ENCODE data around the gene ABCC4.
"Not testable (repeated sequence)": the region's sequence is repeated elsewhere in the genome, so short reads cannot be mapped to it uniquely, and the experiment has no call there.

DNA sequence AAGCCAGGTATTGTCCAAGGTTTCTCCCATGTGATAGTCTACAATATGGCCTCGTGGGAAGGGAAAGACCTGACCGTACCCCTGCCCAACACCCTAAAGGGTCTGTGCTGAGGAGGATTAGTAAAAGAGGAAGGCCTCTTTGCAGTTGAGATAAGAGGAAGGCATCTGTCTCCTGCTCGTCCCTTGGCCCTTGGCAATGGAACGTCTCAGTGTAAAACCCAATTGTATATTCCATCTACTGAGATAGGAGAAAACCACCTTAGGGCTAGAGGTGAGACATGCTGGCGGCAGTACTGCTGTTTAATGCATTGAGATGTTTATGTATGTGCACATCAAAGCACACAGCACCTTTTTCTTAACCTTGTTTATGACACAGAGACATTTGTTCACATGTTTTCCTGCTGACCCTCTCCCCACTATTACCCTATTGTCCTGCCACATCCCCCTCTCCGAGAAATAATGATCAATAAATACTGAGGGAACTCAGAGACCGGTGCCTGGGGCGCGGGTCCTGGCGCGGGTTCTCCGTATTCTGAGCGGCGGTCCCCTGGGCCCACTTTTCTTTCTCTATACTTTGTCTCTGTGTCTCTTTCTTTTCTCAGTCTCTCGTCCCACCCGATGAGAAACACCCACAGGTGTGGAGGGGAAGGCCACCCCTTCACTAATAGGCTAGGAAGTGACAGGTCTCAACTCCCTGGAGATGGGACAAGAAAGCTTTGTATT, 32.7 kb downstream of the ABCC4 start:
- TF ChIP-seq SUZ12 (IDR thresholded peaks at IDR 0.05); ZNF384 (IDR thresholded peaks at IDR 0.05); BHLHE40 (IDR thresholded peaks at IDR 0.05; ENCODE audit: borderline replicate concordance); NFRKB (IDR thresholded peaks at IDR 0.05); FOXA1 (IDR thresholded peaks at IDR 0.05); ELF4 (IDR thresholded peaks at IDR 0.05); SP1 (IDR thresholded peaks at IDR 0.05); CTBP1 (IDR thresholded peaks at IDR 0.05; ENCODE audit: borderline replicate concordance); LEF1 (IDR thresholded peaks at IDR 0.05; ENCODE audit: borderline replicate concordance); HDGF (IDR thresholded peaks at IDR 0.05; ENCODE audit: borderline replicate concordance); ARNT (IDR thresholded peaks at IDR 0.05); FOXM1 (IDR thresholded peaks at IDR 0.05; ENCODE audit: borderline replicate concordance); FOXK2 (IDR thresholded peaks at IDR 0.05): not testable (repeated sequence)
- TF ChIP-seq, protein P1, sequence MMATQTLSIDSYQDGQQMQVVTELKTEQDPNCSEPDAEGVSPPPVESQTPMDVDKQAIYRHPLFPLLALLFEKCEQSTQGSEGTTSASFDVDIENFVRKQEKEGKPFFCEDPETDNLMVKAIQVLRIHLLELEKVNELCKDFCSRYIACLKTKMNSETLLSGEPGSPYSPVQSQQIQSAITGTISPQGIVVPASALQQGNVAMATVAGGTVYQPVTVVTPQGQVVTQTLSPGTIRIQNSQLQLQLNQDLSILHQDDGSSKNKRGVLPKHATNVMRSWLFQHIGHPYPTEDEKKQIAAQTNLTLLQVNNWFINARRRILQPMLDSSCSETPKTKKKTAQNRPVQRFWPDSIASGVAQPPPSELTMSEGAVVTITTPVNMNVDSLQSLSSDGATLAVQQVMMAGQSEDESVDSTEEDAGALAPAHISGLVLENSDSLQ (IDR thresholded peaks at IDR 0.05): not testable (repeated sequence)

All from HEK293T (cell line).